NCI-H524 (cell line): ENCODE measurements around the gene CEP131.
A peak's percentile ranks its signal among the peaks of the same experiment; 100 is the strongest.

Experiments
- DNase-seq, 2 experiments: peaks; one replicate each; lab custom pipeline; 2025; lab: John Stamatoyannopoulos, UW

CEP131 gene

DNA sequence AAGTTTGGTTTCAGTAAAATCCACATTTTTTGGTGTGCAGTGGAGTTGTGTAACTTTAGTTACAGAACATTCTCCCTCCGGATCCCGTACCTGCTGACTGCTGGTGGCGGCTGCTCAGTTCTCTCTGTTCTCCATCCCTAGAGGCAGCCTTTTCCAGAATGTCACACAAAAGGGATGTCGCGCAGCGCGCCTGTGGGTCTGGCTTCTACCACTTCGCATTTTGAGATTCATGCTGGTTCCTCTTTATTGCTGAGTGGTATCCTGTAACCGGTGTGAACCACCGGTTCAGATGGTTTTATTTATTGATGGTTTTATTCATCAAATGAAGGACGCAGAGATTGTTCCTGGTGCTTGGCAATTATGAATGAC is 981 bp upstream of the CEP131 start:
- no peak for DNase-seq

DNA sequence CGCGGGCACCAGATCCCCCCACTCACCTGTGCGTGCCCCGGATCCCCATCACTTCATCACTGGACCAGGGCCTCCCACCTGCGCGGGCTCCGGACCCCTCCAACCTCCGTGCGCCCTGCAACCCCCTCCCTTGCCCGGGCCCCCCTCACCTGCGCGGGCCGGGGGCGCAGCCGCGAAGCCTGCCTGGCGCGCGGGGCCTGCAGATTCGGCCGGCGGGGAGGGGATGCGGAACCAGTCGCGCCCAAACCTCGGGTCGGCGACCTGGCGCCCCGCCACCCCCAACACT is 202 bp downstream of the CEP131 start:
- no peak for DNase-seq

DNA sequence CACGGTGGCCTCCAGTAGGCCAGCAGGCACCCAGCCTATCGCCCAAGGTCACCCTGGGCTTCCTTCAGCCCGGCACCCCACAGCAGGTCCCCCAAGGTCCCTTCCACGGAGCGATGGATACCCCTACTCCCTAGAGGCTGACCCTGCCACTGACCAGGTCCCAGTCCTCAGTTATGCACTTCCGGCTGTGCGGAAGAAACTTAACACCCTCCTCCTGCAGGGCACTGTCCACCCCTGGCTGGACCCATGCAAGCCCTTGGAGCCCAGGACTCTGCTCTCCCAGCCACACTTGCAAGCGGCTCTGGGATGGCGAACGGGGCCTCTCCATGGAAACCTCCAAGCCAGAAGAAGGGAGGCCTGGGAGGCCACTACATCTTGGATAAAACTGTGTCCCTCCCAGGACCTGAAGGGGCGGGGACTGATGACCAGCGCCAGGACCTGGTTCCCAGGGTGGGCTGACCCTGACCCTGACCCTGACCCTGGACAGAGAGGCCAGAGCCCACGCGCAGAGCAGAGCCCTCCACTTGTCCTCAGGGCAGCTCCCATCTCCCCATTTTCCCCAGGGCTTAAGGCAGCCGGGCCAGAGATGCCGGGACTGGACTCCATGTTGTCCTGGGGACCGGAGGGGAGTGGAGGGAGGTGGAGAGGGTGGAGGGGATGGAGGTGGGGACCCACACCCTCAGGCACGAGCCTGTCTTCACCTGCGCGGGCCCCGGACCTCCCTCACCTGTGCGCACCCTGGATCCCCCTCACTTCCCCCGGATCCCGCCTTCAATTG is 734 bp downstream of the CEP131 start:
- no peak for DNase-seq

DNA sequence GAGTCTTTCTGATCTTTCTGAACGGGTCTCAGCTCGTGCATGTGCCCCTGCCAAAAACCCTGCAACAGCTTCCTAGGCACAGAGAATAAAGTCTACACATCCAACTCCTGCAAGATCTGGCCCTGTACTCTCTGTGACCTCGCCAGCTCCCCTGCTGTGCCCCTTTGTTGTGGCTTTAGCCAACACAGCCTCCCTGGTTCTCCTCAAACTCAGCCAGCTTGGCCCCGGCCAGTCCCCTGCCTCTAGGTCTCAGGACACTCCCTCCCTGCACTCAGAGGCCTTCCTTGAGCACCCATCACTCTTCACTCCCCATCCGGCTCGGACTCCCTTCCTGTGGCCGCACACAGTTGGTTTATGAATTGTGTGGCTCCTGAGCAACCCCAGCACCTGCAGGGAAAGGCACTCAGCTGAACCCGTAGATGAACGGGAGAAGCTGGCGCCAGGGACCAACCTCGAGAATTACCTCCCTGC is 1.4 kb downstream of the CEP131 start:
- DNase-seq: no peak

DNA sequence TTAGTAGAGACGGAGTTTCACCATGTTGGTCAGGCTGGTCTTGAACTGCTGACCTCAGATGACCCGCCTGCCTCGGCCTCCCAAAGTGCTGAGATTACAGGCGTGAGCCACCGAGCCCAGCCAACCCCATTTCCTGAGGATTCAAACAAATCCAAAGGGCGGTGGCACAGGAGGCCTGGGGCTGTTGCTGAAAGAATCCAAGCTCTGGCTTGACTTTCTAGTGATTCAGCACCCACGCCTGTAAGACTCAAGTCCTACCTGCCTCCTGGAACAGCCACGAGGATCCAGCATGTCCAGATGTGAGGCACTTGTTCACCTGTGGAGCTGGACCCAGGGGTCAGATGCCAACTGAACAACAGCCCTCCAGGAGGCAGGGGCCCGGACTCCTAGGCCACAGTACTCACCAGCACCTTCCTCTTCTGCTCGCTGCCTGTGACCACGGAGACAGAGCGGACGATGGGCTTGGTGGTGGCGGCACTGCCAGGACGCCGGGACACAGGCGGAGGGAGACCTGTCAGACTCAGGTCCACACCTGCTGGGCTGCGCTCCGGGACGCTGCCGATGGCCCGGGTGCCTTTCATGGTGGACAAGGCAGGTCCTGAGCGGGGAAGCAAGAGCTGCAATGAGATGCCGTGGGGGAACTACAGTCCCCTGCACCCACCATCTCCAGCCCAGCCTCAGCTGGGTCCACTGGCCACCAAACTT is 3.1 kb downstream of the CEP131 start:
- no peak for DNase-seq

DNA sequence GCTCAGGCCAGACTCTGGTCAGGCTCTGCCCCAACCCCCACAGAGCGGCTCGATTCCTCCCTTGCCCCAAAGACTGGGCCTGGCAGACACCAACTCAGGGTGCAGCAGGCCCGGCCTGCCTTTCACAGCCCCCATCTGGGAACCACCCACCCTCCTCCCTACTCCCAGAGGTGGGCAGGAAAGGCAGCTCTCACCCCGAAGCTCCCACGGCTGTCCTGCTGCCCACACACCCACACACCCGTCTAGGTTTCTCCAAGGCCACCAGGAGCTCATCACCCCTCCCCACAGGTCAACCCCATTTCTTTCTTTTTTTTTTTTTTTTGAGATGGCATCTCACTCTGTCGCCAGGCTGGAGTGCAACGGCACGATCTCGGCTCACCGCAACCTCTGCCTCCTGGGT is 3.8 kb downstream of the CEP131 start:
- no peak for DNase-seq

DNA sequence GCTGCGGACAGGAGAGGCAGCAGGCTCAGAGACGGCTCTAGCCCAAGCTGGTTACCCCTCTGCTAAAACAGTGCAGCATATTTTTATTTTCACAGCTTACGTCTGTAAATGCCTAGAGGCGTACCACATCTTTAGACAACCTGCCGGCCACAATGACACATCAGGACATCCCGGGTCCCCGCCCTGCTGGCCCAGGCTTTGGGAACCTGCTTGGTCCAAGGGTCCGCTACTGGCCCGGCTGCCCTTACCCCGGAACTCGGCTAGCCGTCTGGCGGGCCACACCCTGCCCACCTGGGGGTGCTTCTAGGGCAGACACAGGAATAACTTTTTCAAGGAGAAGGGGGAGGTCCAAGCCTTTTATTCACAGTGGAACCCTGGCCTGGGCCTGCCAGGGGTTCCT is 4.3 kb downstream of the CEP131 start:
- DNase-seq: no peak

DNA sequence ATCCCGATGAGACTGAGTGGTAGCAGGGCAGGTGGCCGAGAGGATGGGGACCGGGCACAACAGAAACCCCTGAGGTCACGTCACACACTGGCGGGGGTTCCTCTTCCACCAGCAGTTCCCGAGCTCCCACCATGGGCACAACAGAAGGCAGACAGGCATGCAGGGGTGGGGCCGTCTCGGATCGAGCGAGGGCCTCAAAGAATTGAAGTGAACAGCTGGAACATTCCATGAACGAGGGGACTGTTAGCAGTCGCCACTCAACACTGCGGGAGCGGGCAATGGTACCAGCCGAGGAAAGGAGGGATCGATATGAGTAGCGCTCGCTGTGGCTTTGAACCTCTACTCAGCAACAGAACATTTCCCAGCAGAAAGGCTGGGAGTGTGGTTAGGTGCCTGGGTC is 5.3 kb downstream of the CEP131 start:
- DNase-seq: no peak

DNA sequence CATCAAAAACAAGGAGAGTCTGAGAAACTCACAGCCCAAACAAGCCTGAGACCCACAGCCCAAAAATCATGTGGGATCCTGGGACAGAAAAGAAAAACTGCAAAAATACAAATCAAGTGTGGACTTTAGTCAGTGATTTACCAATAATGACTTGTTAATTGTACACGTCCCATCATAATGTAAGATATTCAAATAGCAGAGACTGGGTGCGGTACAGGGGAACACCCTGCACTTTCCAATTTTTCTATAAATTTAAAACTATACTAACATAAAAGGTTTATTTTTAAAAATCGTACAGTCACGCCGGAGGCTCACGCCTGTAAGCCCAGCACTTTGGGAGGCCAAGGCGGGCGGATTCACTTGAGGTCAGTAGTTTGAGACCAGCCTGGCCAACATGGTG is 8.8 kb downstream of the CEP131 start:
- no peak for DNase-seq

DNA sequence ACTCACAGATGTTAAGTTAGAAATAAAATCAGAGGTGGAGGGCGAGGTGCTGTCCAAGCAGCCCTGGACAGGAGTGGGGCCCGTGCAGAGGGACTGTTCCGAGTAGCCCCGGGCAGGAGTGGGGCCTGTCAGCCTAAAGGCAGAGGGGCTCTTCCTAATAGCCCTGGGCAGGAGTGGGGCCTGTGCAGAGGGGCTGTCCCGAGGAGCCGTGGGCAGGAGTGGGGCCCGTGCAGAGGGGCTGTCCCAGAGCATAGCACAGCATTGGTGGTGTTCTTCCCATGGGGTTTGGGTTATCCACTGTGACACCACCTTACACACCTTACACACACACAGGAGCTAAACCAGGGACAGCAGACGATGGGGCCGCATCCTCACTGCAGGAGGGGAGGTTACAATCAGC is 10.4 kb downstream of the CEP131 start:
- DNase-seq: no peak

DNA sequence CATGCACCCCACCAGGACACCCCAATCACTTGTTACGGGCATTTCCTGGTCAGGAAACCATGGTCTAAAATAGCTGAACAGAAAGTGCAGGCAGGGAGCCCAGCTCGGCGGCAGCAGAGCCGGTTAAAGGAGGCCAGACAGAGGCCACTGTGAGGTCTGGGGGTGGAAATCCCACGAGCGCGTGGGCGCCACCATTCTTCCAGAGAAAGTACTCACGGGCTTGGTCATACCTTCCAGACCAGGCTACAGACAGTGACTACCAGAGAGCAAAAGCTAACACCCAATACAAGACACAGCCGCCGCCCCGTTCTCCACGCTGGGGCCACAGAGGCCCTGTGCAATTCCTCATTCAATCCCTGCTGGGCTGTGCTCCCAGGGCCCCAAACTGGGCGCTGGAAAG is 11.9 kb downstream of the CEP131 start:
- DNase-seq: no peak

DNA sequence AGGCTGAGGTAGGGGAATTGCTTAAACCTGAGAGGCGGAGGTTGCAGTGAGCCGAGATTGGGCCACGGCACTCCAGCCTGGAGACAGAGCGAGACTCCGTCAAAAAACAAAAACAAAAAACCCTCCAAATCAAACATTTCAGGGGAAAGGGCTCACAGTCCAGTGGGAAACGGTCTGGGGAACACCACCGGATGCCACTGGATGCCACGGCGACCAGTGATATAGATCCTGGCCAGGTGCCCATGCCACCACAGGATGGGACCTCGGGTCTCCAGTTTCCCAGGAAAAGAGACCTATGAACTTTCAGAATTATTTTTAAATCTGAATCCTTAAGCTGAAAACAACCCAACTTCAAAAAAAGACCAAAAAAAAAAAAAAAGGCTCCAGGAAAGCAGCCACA is 12.3 kb downstream of the CEP131 start:
- DNase-seq: no peak

DNA sequence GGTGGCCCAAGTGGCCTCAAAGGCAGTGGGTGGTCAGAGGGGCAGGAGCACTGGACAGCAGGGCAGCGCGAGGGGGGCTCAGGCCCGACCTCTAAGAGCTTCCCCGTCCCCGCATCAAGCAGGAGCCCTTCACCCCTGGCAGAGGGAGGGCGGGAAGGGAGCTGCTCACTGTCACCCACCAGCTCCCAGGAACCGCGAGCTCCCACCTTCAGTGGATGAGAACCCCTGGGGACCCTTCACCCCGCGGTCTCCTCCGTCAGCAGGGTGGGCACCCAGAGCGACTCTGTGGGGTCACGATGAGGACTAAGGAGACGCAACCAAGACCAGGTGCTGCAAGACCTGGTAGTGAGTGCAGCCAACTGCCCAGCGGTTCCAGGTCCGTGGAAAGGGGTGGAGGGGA is 13.6 kb downstream of the CEP131 start:
- no peak for DNase-seq

DNA sequence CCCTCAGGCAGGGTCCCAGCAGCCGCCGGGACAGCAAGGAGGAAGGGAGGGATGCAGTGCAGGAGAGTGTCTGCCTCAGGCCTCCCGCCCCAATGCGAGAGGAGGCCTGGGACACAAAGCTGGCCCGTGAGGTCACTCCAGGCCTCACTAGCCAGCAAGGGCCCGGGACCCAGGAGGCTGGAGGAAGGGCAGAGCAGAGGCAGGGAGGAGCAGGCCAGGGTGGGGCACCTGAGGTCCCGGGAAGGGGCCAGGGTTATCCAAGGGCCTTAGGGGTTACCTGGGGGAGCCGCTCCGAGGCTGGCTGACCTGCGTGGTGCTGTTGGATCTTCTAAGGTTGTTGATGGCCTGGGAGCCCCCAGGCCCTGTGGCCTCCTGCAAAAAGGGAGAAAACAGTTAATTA is 14.1 kb downstream of the CEP131 start:
- DNase-seq: no peak

DNA sequence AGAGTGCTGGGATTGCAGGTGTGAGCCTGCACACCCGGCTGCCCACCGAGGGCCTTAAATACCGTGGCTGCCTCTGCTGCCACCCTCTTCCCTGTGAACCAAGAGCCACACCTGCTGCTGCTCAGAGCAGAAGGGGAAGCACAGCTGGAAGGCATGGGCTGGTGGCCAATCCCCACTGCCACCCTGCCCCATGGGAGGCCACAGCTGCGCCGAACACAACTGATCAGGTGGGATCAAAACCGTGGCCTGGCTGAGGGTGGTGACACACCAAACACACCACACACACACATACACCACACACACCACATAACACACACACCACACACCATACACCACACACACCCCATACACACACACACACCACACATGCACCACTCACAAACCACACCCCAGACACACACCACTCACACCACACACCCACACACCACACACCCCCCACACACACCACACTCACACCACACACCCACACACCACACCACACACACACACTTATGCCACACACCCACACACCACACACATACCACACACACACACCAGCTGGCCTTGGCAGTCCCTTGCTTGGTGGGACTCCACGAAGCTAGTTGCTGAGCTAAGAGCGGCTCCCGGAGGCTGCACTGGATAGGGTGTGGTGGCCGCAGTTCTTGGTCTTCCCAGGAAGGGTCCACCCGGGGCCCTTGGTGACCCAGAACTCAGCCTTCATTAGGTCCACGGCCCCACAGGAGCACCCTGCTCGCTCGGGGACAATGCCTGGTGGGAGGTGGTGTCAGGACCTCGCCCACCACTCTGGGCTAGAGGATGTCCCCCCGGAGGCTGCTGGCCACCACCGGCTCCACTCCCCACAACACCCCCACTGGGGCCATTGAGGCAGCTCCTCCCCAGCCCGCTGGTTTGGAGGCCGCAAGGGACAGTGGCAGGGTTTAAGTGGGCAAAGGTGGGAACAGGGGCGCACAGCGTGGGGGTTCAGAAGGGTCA is 14.9 kb downstream of the CEP131 start:
- DNase-seq: peak in 1 of 2 experiments; percentile 56

DNA sequence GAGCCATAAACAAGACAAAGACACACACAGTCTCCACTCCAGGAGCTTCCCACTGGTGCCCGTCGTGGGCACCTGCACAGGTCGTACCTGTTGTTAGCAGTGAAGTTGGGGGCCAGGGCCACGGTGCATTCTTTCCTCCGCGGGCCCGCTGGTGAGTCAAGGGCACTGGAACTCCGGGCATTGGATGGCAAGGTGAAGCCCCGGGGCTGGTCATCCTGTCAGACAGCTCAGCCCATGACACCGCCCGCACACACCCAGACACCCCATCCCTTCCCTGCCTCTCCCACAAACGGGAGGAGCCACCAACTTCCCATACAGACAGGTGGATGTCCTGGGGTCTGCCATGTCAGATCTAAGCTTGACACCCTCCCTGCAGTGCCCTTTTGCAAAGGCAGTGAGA is 16.1 kb downstream of the CEP131 start:
- DNase-seq: no peak

DNA sequence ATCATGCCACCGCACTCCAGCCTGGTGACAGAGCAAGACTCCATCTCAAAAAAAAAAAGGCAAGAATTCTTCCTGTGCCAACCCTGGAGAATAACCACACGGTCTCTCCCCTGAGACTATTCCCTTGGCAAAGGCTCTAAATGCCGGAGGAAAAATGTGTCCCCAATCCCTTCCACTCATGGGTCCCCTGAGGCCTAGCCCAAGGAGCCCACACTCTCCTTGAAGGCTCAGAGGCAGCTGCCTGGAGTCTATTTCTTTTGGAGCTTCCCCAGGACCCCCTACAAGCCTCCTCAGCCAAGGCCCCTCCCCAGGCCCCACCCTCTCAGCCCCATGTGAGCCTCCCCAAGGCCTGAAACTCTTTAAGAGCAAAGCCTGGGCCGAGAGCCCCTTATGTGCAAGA is 16.6 kb downstream of the CEP131 start:
- DNase-seq: no peak

DNA sequence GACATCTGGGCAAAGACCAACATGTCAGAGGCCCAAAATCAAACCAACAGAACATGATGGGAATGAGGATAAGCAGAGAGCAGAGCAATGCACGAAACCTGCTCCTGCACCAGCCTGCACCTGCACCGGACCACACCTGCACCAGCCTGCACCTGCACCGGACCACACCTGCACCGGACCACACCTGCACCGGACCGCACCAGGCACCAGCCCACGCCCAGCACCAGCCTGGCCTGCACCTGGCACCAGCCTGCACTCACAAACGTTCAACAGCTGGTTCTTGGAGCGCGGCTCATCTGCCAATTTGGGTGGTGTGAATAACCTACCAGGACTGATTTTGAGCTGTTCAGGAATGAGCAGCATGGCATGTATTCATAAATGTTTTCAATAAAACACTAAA is 18.2 kb downstream of the CEP131 start:
- DNase-seq: no peak

DNA sequence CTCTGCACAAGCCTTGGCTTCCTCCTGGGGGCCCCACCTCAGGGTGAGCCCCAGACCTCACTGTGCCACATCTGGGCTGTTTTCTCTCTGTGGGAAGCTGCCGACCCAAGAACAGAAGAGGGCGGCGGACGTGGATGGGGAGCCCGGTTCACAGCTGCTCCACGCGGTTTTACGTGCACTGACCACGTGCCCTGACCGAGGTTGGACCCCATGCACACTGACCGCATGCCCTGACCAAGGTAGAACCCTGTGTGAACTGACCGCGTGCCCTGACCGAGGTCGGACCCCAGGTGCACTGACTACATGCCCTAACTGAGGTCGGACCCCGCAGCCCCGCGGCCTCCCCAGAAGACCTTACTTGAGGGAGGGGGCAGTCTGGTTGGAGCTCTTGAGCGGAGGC is 19.6 kb downstream of the CEP131 start:
- DNase-seq: no peak

DNA sequence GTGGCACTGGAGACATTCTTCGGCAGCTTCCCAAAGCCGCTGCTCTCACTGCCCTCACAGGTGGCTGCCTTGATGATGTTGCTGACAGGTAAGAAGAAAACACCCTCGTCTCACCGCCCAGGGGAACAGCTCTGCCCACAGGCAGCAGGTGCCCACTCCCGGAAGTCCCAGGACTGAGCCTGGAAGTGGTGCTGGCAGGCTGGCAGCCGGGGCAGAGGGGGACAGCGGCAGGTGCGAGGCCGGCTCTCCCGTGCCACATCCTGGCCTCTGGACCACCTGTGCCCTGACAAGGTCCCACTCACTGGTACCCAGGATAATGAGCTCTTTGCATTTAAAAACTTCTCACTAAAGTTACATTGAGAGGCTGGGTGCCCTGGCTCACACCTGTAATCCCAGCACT is 20.4 kb downstream of the CEP131 start:
- DNase-seq: no peak

DNA sequence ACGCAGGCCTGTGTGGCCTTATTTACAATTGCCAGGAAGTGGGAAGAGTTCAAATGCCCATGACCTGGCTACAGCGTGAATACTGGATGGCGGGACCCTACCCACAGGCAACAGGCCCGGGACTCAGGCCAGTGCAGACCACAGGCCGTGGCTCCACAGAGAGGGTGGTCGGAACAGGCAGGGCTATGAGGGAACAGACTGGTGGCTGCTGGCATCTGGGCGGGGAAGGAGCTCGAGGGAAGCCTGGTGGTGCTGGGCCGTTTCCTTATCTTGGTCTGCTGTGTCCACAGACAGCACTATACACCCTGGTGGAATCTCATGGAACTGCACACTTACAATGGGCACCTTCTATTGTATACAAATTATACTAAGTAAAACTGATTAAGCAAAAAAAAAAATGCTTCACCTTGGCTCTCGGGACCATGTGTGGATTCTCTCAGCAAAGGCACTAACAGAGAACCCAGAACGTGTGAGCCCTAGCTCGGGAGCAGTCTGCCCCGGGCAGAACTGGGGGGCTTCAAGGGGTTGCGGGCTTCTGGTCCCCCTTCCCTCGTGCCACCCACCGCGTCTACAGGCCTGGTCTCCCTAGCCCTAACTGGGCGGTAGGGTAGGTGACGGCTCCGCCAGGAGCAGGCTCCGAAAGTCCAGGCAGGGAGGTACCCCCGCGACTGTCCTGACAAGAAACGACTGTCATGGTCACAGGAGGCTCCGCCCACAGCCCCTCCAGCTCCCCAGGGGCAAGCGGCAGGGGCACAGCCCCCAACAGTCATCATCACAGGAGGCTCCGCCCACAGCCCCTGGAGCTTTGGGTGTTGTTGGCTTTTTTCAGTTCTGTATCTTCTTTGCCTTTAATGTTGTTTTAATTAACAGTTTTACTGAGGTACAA is 21.8 kb downstream of the CEP131 start:
- DNase-seq: peak; percentile 46 to 76

DNA sequence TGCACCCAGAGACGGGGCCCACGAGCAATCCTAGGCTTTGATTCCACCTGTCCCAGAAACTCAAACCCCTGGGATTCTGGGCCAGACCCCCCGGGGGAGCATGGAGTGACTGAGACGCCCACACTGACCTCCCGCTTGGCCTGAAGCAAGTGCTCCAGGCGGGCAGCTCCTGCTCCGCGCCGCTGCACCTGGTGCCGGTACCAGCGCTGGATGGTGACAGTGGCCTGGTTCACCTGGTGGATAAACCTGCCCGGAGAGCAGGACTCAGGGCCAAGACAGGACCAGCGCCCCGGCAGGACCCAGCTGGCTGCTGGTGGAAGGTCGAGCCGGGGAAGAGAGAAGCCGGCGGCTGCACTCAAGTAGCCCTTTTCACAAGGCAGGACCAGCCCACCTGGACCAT is 22.6 kb downstream of the CEP131 start:
- DNase-seq: no peak
